GM12878 (cell line): ENCODE measurements around the gene PHGDH.

Experiments used
- REST ChIP-seq: IDR thresholded peaks from 2 replicates; pipeline ENCODE4 v1.6.1; 2012; ENCODE audit warnings: mild to moderate bottlenecking, low read depth, low read length
- SRF ChIP-seq, 2 experiments: IDR thresholded peaks; 2 replicates each; pipeline ENCODE4 v1.6.1; 2011; ENCODE audit warnings: low read depth in 2 of 2, low read length in 2 of 2, mild to moderate bottlenecking in 1 of 2, moderate library complexity in 1 of 2

DNA sequence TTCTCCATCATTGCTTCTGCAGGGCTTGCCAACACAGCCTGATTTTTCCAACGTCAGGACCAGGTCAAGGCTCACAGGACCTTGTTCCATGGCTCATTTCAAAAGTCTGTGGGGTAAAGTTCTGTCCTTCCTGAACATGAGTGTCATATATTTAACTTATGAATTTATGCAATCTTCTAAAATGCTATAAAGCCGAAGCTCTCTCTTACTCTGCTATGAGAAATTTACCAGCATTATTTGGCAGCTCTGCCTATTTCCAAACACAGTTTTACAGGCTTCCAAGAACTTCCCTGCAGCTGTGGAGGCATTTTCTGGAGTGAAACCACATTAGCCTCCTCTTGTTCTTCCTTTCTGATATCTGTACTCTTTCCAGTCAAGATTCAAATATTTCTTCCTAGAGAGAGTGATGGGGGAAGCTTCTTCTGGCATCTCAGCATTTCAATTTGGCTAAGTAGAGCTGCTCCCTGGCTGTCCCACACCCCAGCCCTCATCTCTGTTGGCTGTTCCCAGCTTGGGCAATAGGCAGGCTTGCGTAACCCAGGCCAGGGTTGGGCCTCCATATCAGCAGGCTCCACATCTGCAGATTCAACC, 72.6 kb downstream of the PHGDH start:
- TF ChIP-seq REST (no peak), SRF (IDR thresholded peaks at IDR 0.05; ENCODE audit: low read depth in 2 of 2, low read length in 2 of 2) (no peak)
